Fibroblast of pulmonary artery (primary cell): ENCODE results near the gene P2RX6.
A peak's percentile ranks its signal among the peaks of the same experiment; 100 is the strongest.

Experiments
- DNase-seq: peaks from one replicate; pipeline ENCODE4 v3.0.0-alpha.2; 2010; ENCODE audit warnings: low read depth
- H3K4me3 ChIP-seq: replicated peaks from 2 replicates; pipeline ENCODE4 v1.5.1; 2011; ENCODE audit warnings: low read depth, mild to moderate bottlenecking, control low read depth, low read length, moderate library complexity
- TF ChIP-seq, protein P1 (sequence below): IDR thresholded peaks from 2 replicates; pipeline ENCODE4 v1.5.1; 2011; ENCODE audit warnings: mild to moderate bottlenecking, control low read depth, low read length, inconsistent platforms; ENCODE audit errors: missing control alignments

The P2RX6 gene

GRCh38 chr22:21073023-21073422 is 58.1 kb downstream of the P2RX6 start:
- no peak for DNase-seq
- TF ChIP-seq, protein P1, sequence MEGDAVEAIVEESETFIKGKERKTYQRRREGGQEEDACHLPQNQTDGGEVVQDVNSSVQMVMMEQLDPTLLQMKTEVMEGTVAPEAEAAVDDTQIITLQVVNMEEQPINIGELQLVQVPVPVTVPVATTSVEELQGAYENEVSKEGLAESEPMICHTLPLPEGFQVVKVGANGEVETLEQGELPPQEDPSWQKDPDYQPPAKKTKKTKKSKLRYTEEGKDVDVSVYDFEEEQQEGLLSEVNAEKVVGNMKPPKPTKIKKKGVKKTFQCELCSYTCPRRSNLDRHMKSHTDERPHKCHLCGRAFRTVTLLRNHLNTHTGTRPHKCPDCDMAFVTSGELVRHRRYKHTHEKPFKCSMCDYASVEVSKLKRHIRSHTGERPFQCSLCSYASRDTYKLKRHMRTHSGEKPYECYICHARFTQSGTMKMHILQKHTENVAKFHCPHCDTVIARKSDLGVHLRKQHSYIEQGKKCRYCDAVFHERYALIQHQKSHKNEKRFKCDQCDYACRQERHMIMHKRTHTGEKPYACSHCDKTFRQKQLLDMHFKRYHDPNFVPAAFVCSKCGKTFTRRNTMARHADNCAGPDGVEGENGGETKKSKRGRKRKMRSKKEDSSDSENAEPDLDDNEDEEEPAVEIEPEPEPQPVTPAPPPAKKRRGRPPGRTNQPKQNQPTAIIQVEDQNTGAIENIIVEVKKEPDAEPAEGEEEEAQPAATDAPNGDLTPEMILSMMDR = no peak
- H3K4me3 ChIP-seq = no peak overlapping the region

DNA sequence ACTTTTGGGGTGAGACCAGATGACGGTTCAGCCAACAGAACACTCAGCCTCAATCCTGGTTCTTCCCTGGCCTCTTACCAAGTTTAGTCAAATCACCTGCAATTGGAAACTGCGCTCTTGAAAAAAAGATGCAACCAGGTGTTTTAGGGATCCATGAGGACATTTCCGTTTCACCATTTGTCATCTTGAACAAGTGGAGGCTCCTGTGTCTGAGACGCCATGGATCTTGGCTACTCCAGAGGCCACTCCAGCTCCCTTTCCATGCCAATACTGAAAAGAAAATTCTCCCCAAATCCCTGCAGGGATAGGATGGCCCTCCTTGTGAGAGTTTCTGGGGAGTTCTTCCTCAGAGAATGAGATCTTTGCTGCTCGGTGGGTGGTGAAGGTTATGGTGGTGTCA is 58.5 kb downstream of the P2RX6 start:
- no peak overlapping the region for H3K4me3 ChIP-seq
- TF ChIP-seq, protein P1 = no peak
- DNase-seq = no peak

DNA sequence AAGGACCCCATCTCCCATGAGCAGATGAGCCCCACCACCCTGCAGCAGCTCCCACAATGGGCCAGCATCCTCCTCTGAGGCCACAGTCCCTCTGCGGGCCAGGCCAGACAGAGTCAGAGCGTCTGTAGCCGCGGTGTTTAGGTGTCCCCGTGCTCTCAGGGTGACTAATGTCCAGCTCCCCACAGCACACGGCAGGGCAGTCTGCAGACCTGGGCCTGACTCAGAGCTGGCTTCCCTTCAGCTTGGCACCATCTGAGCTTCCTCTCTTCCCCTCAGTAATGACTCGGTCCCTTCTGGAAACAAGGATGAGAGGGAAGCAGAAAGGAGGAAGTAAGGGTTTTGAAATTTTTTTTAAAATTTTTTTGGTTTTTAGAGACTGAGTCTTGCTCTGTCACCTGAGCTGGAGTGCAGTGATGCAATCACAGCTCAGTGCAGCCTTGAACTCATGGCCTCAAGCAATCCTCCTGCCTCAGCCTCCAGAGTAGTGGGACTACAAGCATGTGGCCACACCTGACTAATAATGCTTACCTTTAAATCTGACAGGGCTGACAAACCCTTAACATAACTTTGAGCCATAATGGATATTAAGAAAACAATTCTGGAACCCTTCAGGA is 59.2 kb downstream of the P2RX6 start:
- no peak overlapping the region for H3K4me3 ChIP-seq
- DNase-seq = peak; percentile 41
- TF ChIP-seq, protein P1 = no peak

DNA sequence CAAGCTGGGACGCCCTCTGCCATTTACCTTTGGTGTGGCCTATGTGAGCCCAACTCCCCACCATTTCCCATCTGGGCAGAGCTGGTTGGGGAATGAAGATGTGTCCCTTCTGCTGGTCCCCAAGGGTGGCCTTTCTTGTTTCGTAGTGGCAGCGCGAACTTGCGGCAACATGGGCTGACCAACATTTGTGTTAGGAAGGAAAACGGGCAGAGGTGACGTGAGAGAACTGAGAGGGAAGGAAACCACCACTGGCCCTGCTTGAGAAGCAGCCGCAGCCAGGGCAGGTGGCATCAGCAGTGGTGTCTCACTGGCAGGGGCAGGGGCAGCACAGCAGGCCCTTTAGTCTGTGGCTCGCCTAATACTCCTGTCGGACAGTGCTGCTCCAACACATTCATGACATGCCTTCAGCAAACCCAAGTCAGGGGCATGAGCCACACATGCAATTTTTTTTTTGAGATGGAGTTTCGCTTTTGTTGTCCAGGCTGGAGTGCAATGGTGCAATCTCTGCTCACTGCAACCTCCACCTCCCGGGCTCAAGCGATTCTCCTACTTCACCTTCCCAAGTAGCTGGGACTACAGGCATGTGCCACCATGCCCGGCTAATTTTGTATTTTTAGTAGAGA is 60.7 kb downstream of the P2RX6 start:
- no peak overlapping the region for H3K4me3 ChIP-seq
- TF ChIP-seq, protein P1 = no peak
- no peak for DNase-seq

DNA sequence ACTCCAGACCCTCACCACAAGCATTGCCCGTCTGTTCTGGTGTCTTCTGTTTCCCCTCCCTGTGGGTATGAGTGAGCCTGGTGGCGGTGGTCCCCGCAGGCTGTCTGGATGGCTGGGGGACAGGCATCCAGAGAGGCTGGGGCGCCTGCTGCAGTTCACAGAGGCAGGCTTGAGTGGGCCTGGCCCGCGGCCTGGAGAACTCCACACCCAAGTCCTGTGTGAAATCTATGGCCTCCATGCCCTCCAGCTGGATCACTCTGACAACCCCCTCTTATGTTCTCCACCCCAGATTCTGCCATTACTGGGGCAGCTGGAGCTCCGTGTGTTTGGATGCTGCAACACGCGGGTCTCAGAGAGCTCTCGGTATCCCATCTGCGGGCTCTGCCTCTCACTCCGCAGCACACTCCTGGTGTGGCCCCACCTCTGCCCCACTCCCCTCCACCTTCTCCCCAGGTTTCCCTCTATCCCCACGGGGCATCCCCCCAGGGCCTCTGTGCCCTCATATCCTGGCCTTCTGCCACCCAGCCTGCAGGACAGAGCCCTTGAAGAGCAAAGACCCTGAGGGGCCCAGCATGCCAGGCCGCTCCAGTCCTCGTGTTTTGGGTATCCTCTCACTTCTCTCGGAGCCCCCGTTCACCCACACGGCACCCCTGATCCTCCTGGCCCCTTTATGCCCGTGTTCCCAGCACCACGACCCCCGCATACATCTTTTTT is 62.1 kb downstream of the P2RX6 start:
- TF ChIP-seq, protein P1 = no peak
- DNase-seq = no peak

More for the DNA sequence above, 62.1 kb downstream of the P2RX6 start:
- no peak overlapping the region for H3K4me3 ChIP-seq
